HepG2 (cell line): Measurements from ENCODE around the gene STUB1. TPM values are rescaled to one million over a fixed set of nuclear protein-coding genes. Genes with fewer than 3 reads are reported as not detected.

ENCODE experiments used
- ARHGAP35 ChIP-seq: sonication (generic); formaldehyde crosslinking; IDR thresholded peaks from 2 replicates; pipeline ENCODE4 v1.9.0; 2022; ENCODE audit warnings: mild to moderate bottlenecking, inconsistent platforms, moderate library complexity, missing genetic modification reagents, borderline replicate concordance
- ATF1 ChIP-seq: IDR thresholded peaks from 2 replicates; pipeline ENCODE4 v1.6.1; 2016; ENCODE audit warnings: mild to moderate bottlenecking, control low read depth
- HES4 ChIP-seq: sonication (generic); formaldehyde crosslinking; IDR thresholded peaks from 2 replicates; pipeline ENCODE4 v1.9.0; 2021; ENCODE audit warnings: mild to moderate bottlenecking, missing genetic modification reagents, borderline replicate concordance
- HNRNPK ChIP-seq: fragments of 200-400 bp; formaldehyde crosslinking; IDR thresholded peaks from 2 replicates; pipeline ENCODE4 v1.6.1; 2018; ENCODE audit warnings: low read length, low read depth, moderate library complexity, mild to moderate bottlenecking; ENCODE audit not compliant: poor library complexity, severe bottlenecking
- HNRNPL ChIP-seq: fragments of 200-400 bp; formaldehyde crosslinking; IDR thresholded peaks from 2 replicates; pipeline ENCODE4 v1.6.1; 2017; ENCODE audit warnings: mild to moderate bottlenecking, low read depth, low read length
- IRF1 ChIP-seq: sonication (generic); formaldehyde crosslinking; IDR thresholded peaks from 2 replicates; pipeline ENCODE4 v1.4.0; 2020; ENCODE audit warnings: low read depth, mild to moderate bottlenecking, missing genetic modification reagents
- MXD1 ChIP-seq: sonication (generic); formaldehyde crosslinking; IDR thresholded peaks from 2 replicates; pipeline ENCODE4 v1.4.0; 2020; ENCODE audit warnings: mild to moderate bottlenecking, missing genetic modification reagents
- PBX2 ChIP-seq: IDR thresholded peaks from 2 replicates; pipeline ENCODE4 v1.6.1; 2016; ENCODE audit warnings: control low read depth
- PCBP1 ChIP-seq: fragments of 200-400 bp; formaldehyde crosslinking; IDR thresholded peaks from 2 replicates; pipeline ENCODE4 v1.6.1; 2017; ENCODE audit warnings: mild to moderate bottlenecking, low read depth, low read length, borderline replicate concordance
- RBM22 ChIP-seq: fragments of 200-400 bp; formaldehyde crosslinking; optimal IDR thresholded peaks from 2 replicates; pipeline ENCODE3; 2017; ENCODE audit warnings: mild to moderate bottlenecking, low read length, moderate library complexity
- TFAP4 ChIP-seq: sonication (generic); IDR thresholded peaks from 2 replicates; pipeline ENCODE4 v1.6.1; 2016; ENCODE audit warnings: low read depth, borderline replicate concordance
- TSC22D2 ChIP-seq: sonication (generic); formaldehyde crosslinking; IDR thresholded peaks from 2 replicates; pipeline ENCODE4 v1.5.1; 2020; ENCODE audit warnings: missing genetic modification reagents, mild to moderate bottlenecking, borderline replicate concordance
- WIZ ChIP-seq: sonication (generic); formaldehyde crosslinking; IDR thresholded peaks from 2 replicates; pipeline ENCODE4 v1.5.1; 2020; ENCODE audit warnings: mild to moderate bottlenecking, missing genetic modification reagents
- YEATS2 ChIP-seq: sonication (generic); formaldehyde crosslinking; IDR thresholded peaks from 2 replicates; pipeline ENCODE4 v1.4.0; 2020; ENCODE audit warnings: missing genetic modification reagents, borderline replicate concordance
- ZBTB10 ChIP-seq: sonication (generic); formaldehyde crosslinking; IDR thresholded peaks from 2 replicates; pipeline ENCODE4 v1.4.0; 2020; ENCODE audit warnings: missing genetic modification reagents, borderline replicate concordance
- ZNF17 ChIP-seq: sonication (generic); formaldehyde crosslinking; IDR thresholded peaks from 2 replicates; pipeline ENCODE4 v1.5.0; 2020; ENCODE audit warnings: mild to moderate bottlenecking, missing genetic modification reagents
- ZNF264 ChIP-seq: sonication (generic); formaldehyde crosslinking; IDR thresholded peaks from 2 replicates; pipeline ENCODE4 v1.4.0; 2020; ENCODE audit warnings: missing genetic modification reagents
- ZNF337 ChIP-seq: sonication (generic); formaldehyde crosslinking; IDR thresholded peaks from 2 replicates; pipeline ENCODE4 v1.5.1; 2020; ENCODE audit warnings: missing genetic modification reagents, low read depth, mild to moderate bottlenecking, borderline replicate concordance
- ZNF460 ChIP-seq: sonication (generic); formaldehyde crosslinking; IDR thresholded peaks from 2 replicates; pipeline ENCODE4 v1.5.1; 2020; ENCODE audit warnings: missing genetic modification reagents, mild to moderate bottlenecking, borderline replicate concordance
- ZNF644 ChIP-seq: IDR thresholded peaks from 2 replicates; pipeline ENCODE4 v1.6.1; 2016; ENCODE audit warnings: low read depth
- ZNF672 ChIP-seq: sonication (generic); formaldehyde crosslinking; IDR thresholded peaks from 2 replicates; pipeline ENCODE4 v1.8.1; 2022; ENCODE audit warnings: missing genetic modification reagents
- ZSCAN5A ChIP-seq: sonication (generic); formaldehyde crosslinking; IDR thresholded peaks from 2 replicates; pipeline ENCODE4 v1.8.0; 2022; ENCODE audit warnings: mild to moderate bottlenecking, missing genetic modification reagents, borderline replicate concordance
- polyA plus RNA-seq, 8 experiments: library from polyadenylated mRNA; depleted of rRNA in 3 of 8; stranded (reverse) in 7 of 8; unstranded in 1 of 8; fragments of >200 nt; fragmentation: Illumina TruSeq in 4 of 8; extraction: Trizol in 4 of 8; gene quantifications; 2 replicates each; pipeline versions ENCODE4 v1.2.1 to v1.2.3, GENCODE V29; 2011 to 2016; ENCODE audit warnings: low read depth in 4 of 8, missing spikeins in 1 of 8, mixed read lengths in 1 of 8; ENCODE audit not compliant: insufficient read depth in 1 of 8
- total RNA-seq, 5 experiments: library from RNA; depleted of rRNA; stranded (reverse); fragments of >200 nt; fragmentation: Illumina TruSeq; extraction: Trizol; gene quantifications; 2 replicates each; pipeline ENCODE4 v1.2.3, GENCODE V29; 2016; ENCODE audit warnings: low read depth in 1 of 5

The STUB1 gene
- total and polyA plus RNA-seq, 2 of the 13 experiments (the other 11 are each of a cell fraction or from before 2014, with no cell fraction given): 52.9 to 78.2 TPM

- peak; percentile 19; the same call in 1 of the 2 replicates for TF ChIP-seq YEATS2
- no peak for TF ChIP-seq ZNF337 (CRISPR knock-in tag)
- TF ChIP-seq ZNF672 (CRISPR knock-in tag): no peak
- peak; percentile 91 for TF ChIP-seq ZNF460 (CRISPR knock-in tag)
- TF ChIP-seq WIZ (CRISPR knock-in tag): no peak
- TF ChIP-seq HNRNPK: no peak
- no peak for TF ChIP-seq PCBP1
- no peak for TF ChIP-seq ZSCAN5A (CRISPR knock-in tag)
- TF ChIP-seq ZNF644 (CRISPR knock-in tag): no peak
- TF ChIP-seq TSC22D2: no peak
- TF ChIP-seq ZNF17 (CRISPR knock-in tag): no peak
- no peak for TF ChIP-seq ZNF264 (CRISPR knock-in tag)
- no peak for TF ChIP-seq RBM22
- no peak for TF ChIP-seq ATF1 (CRISPR knock-in tag)
- no peak for TF ChIP-seq MXD1 (CRISPR knock-in tag)
- no peak for TF ChIP-seq ZBTB10 (CRISPR knock-in tag)
- TF ChIP-seq IRF1 (CRISPR knock-in tag): no peak
- peak; percentile 83 for TF ChIP-seq TFAP4
- no peak for TF ChIP-seq HES4
- TF ChIP-seq HNRNPL: 0 out of 2 replicates have a peak, but pooled peaks have one; percentile 73
- TF ChIP-seq ARHGAP35 (CRISPR knock-in tag): no peak
- no peak for TF ChIP-seq PBX2 (CRISPR knock-in tag)
These were observed 26.2 kb upstream of the STUB1 start (continued) for GRCh38 chr16:654034-654433.
